Stomach (tissue), 4 donors: ENCODE data around the gene TMPRSS3.

Experiments
- CTCF ChIP-seq, 7 experiments: fragments of 450-650 bp in 4 of 7; fragments of 200-600 bp in 3 of 7; sonication (generic) in 3 of 7; IDR thresholded peaks; one replicate each; pipeline ENCODE4 v1.5.1; 2016 to 2019; ENCODE audit warnings: antibody characterized with exemption in 7 of 7, control low read depth in 2 of 7, mild to moderate bottlenecking in 1 of 7
- EP300 ChIP-seq: sonication (generic); formaldehyde crosslinking; IDR thresholded peaks from one replicate; pipeline ENCODE4 v1.6.1; 2017; ENCODE audit warnings: antibody characterized with exemption
- POLR2A ChIP-seq, 4 donors: fragments of 450-650 bp; IDR thresholded peaks; one replicate each; pipeline ENCODE4 v1.6.1; 2016; ENCODE audit warnings: antibody characterized with exemption in 4 of 4, control low read depth in 2 of 4, mild to moderate bottlenecking in 1 of 4, moderate library complexity in 1 of 4
- POLR2AphosphoS5 ChIP-seq, 3 donors: sonication (generic); formaldehyde crosslinking; IDR thresholded peaks; one replicate each; pipeline ENCODE4 v1.6.1; 2016; ENCODE audit warnings: antibody characterized with exemption in 3 of 3

GRCh38 chr21:42346866-42347600 is 48.8 kb downstream of the TMPRSS3 start:
- TF ChIP-seq CTCF (IDR thresholded peaks at IDR 0.05) (no peak), POLR2A (IDR thresholded peaks at IDR 0.05) (no peak), POLR2AphosphoS5 (IDR thresholded peaks at IDR 0.05) (no peak), EP300 (no peak)
